Keratinocyte (primary cell): ENCODE measurements around the gene GPR139.

ENCODE experiments used
- CTCF ChIP-seq, 3 experiments: IDR thresholded peaks in 1 of 3; conservative IDR thresholded peaks in 1 of 3; optimal IDR thresholded peaks in 1 of 3; 2 replicates in 2 of 3; 3 replicates in 1 of 3; pipeline versions ENCODE3 to v1.5.1; 2011; ENCODE audit warnings: low read length in 3 of 3, mild to moderate bottlenecking in 3 of 3, moderate library complexity in 2 of 3, control low read depth in 1 of 3, inconsistent platforms in 1 of 3; ENCODE audit not compliant: insufficient read depth in 2 of 3; ENCODE audit errors: extremely low read depth in 1 of 3
- EZH2 ChIP-seq: IDR thresholded peaks from one replicate; pipeline ENCODE4 v1.6.1; 2012; ENCODE audit warnings: inconsistent platforms, mild to moderate bottlenecking, low read length, moderate library complexity

GRCh38 chr16:20074099-20074991 lies 655 bp upstream of the GPR139 start:
- TF ChIP-seq CTCF (optimal IDR thresholded peaks at IDR 0.05 in 1 of 3, IDR thresholded peaks at IDR 0.05 in 1 of 3, conservative IDR thresholded peaks at IDR 0.05 in 1 of 3; ENCODE audit: extremely low read depth in 1 of 3, insufficient read depth in 2 of 3, low read length in 3 of 3), result no peak
- TF ChIP-seq EZH2, result no peak
